GM12864 (cell line): Measurements from ENCODE around the gene FRY.
A peak's percentile ranks its signal among the peaks of the same experiment; 100 is the strongest.

Source experiments
- DNase-seq: peaks from one replicate; pipeline ENCODE4 v3.0.0-alpha.2; 2011; ENCODE audit warnings: low read depth
- H3K4me3 ChIP-seq: 2 replicates; pipeline ENCODE4 v1.5.1; 2011; ENCODE audit warnings: mild to moderate bottlenecking, low read depth, low read length, control low read depth
- TF ChIP-seq, protein P1 (sequence below): IDR thresholded peaks from 2 replicates; pipeline ENCODE4 v1.5.1; 2011; ENCODE audit warnings: low read depth, mild to moderate bottlenecking, moderate library complexity, low read length, control low read depth, inconsistent platforms; ENCODE audit errors: missing control alignments

Gene FRY

DNA sequence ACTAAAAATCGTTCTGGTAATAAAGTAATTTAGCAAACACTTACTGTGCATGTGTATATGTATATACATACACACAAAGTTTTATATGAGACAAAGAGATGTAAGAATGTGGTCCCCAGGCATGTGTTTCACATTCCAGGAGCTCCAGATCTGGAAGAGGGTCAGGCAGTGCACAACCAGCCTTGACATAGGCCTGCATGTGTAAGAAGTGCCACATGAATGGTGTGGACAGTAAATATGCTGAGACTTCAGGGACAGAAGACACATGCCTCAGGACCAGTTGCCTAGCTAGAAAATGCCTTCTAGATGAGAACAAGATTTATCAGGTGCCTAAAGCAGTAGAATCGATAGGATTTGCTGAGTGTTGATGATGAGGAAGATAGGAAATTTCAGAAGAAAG, 76.4 kb downstream of the FRY start:
- H3K4me3 ChIP-seq, result no peak overlapping the region
- TF ChIP-seq, protein P1, sequence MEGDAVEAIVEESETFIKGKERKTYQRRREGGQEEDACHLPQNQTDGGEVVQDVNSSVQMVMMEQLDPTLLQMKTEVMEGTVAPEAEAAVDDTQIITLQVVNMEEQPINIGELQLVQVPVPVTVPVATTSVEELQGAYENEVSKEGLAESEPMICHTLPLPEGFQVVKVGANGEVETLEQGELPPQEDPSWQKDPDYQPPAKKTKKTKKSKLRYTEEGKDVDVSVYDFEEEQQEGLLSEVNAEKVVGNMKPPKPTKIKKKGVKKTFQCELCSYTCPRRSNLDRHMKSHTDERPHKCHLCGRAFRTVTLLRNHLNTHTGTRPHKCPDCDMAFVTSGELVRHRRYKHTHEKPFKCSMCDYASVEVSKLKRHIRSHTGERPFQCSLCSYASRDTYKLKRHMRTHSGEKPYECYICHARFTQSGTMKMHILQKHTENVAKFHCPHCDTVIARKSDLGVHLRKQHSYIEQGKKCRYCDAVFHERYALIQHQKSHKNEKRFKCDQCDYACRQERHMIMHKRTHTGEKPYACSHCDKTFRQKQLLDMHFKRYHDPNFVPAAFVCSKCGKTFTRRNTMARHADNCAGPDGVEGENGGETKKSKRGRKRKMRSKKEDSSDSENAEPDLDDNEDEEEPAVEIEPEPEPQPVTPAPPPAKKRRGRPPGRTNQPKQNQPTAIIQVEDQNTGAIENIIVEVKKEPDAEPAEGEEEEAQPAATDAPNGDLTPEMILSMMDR, result no peak
- no peak for DNase-seq

DNA sequence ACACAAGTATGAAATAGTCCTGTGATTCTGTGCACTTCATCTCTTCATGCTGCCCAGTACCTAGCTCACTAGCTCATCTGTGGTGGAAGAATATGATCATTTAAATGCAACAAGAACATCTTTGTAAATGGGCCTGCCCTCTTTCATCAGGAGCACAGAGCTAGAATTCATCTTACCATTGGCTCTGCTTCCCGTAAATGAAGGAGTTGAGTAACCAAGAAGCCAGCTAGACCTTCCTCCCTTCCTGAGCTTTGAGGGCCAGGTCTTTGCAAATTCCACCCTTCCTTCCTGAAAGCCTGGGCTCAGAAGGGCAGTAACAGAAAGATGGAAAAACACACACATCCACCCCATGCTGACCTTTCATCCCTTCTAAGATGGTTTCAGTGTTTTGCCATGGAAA, 82.0 kb downstream of the FRY start:
- DNase-seq, result no peak
- TF ChIP-seq, protein P1, result no peak
- H3K4me3 ChIP-seq, result no peak overlapping the region

DNA sequence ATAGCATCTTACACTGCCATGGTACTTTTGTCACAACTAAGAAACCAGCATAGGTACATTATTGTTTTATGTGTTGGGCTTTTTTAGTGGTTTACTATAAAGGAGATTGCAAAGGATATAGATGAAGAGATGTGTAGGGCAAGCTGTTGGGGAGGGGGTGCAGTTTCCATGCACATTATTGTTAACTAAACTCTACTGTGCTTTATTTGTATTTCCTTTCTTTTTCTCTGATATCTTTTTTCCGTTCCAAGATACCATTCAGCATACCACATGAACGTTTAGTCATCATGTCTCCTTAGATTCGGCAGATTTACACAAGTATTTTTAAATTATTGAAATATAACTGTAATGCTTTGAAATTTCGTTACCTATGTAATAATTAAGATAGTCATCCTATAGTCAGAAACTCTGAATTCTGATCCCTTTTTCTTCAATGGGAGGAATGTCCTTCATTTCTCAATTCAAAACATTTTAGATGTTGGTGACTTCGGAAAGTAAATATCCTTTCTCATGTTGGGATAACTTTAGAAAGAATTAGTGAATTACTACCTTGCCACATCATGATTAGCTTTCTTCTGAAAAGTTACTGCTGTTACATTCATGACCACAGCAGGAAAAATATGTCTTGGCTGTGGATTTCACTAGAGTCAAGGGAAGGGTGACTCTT, 82.8 kb downstream of the FRY start:
- H3K4me3 ChIP-seq, result no peak overlapping the region
- no peak for DNase-seq
- TF ChIP-seq, protein P1, result no peak

DNA sequence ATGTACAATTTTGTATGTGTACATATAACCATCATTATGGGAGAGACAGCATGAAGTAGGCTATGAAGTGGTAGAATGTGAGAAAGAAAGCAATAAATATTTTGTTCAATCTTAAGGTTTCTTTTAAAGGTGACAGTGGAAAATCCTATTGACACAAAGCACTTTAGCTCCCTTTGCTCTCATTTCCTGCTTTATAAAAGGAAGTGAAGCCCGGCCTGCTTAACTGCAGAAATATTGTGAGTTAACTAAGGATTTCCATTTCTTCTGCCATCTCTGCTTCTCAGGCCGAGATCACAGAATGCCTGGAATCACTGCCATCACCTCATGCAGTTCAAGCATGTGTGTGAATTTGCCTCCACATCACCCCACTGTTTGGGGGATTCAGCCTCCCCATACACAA, 83.5 kb downstream of the FRY start:
- TF ChIP-seq, protein P1, result no peak
- no peak overlapping the region for H3K4me3 ChIP-seq
- DNase-seq, result no peak

DNA sequence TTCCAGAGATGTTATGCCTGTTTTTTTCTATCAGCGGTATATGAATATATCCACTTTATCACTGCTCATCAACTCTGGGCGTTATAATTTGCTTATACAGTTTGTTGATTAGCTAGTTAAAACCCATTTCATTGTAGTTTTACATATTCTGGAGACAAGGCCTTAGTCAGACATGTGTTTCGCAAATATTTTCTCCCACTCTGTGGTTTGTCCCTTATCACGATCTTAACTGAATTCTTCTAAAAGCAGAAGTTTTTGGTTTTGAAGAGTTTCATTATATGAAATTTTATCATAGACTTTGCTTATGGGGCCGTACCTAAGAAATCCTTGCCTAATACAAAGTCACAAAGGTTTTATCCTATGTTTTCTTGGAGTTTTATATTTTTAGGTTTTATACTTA, 84.6 kb downstream of the FRY start:
- DNase-seq, result peak; percentile 13
- TF ChIP-seq, protein P1, result no peak
- no peak overlapping the region for H3K4me3 ChIP-seq

DNA sequence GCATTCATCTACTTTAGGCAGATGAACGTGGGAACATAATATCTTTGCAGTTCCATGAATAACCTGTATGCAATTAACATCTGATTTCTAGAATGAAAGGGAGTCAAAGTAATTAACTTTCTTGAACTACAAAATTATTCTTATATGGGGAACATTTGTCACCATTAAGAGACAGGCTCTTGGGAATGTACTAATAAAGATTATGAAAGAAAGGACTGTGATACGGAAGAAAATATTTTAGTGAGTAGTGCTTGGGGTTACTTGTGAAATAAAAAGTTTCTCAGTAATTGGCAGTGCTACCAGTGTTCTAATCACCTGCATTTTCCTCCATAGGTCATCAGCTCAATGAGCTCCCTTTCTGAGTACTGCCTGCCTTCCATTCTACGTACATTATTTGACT, 85.4 kb downstream of the FRY start:
- no peak for DNase-seq
- TF ChIP-seq, protein P1, result no peak

DNA sequence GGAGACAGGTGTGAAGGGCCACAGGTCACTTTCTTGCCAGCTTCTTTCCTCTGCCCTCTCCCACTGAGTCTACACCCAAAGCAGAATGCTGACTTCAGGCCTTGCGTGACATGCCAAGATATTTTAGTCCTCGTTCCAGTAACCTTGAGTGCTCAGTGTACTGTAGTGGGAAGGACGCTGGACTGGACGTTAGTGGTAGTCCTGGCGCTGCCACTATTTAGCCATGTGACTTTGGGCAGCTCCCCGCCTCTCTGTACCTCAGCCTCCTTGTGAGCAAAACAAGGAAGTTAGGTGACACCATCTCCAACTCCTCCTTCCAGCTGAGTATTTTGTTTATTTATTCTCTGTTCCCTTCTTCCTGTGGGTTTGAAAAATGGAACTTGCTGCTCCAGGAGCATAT, 86.1 kb downstream of the FRY start:
- no peak for DNase-seq
- TF ChIP-seq, protein P1, result no peak
- H3K4me3 ChIP-seq, result no peak overlapping the region

More for the DNA sequence above, 85.4 kb downstream of the FRY start:
- no peak overlapping the region for H3K4me3 ChIP-seq
